Smooth muscle cell (in vitro differentiated cells): ENCODE data around the gene LAD1. TPM values are rescaled to one million over a fixed set of nuclear protein-coding genes. Genes with fewer than 3 reads are reported as not detected.

Source experiments
- DNase-seq: peaks from one replicate; lab custom pipeline; 2025; ENCODE audit not compliant: unreplicated experiment; lab: John Stamatoyannopoulos, UW
- H2AFZ ChIP-seq: fragments of 200-600 bp; sonication (generic); 2 replicates; pipeline ENCODE4 v1.6.0; 2016; ENCODE audit warnings: antibody characterized with exemption, low read depth, mild to moderate bottlenecking
- H3F3A ChIP-seq: fragments of 200-600 bp; sonication (generic); 2 replicates; pipeline ENCODE4 v1.6.0; 2017; ENCODE audit warnings: antibody characterized with exemption, low read depth
- H3K27ac ChIP-seq: fragments of 200-600 bp; sonication (generic); 2 replicates; pipeline ENCODE4 v1.5.1; 2016; ENCODE audit warnings: low read depth, mild to moderate bottlenecking
- H3K27me3 ChIP-seq: fragments of 200-600 bp; sonication (generic); 2 replicates; pipeline ENCODE4 v1.6.1; 2016; ENCODE audit warnings: low read depth, mild to moderate bottlenecking
- H3K36me3 ChIP-seq: fragments of 200-600 bp; sonication (generic); 2 replicates; pipeline ENCODE4 v1.5.1; 2016; ENCODE audit warnings: low read depth
- H3K4me1 ChIP-seq: fragments of 200-600 bp; sonication (generic); 2 replicates; pipeline ENCODE4 v1.5.1; 2016; ENCODE audit warnings: low read depth
- H3K4me2 ChIP-seq: fragments of 200-600 bp; sonication (generic); 2 replicates; pipeline ENCODE4 v1.6.0; 2016; ENCODE audit warnings: mild to moderate bottlenecking
- H3K4me3 ChIP-seq: fragments of 200-600 bp; sonication (generic); 2 replicates; pipeline ENCODE4 v1.5.1; 2016; ENCODE audit warnings: mild to moderate bottlenecking
- H3K79me2 ChIP-seq: fragments of 200-600 bp; sonication (generic); 2 replicates; pipeline ENCODE4 v1.6.0; 2016; ENCODE audit warnings: low read depth, mild to moderate bottlenecking
- H3K9ac ChIP-seq: fragments of 200-600 bp; sonication (generic); 2 replicates; pipeline ENCODE4 v1.6.0; 2016; ENCODE audit warnings: low read depth
- H3K9me3 ChIP-seq: fragments of 200-600 bp; sonication (generic); replicated peaks from 2 replicates; pipeline ENCODE4 v1.5.1; 2016; ENCODE audit warnings: low read depth
- H4K20me1 ChIP-seq: fragments of 200-600 bp; sonication (generic); 2 replicates; pipeline ENCODE4 v1.6.0; 2016; ENCODE audit warnings: low read depth
- CTCF ChIP-seq: fragments of 200-600 bp; sonication (generic); IDR thresholded peaks from 2 replicates; pipeline ENCODE4 v1.5.1; 2017; ENCODE audit warnings: borderline replicate concordance, mild to moderate bottlenecking, antibody characterized with exemption; ENCODE audit not compliant: insufficient read depth, poor library complexity, severe bottlenecking
- WGBS: methylation state at CpG from one replicate; pipeline ENCODE4 v1.1.7; 2016; ENCODE audit warnings: low lambda C conversion rate; 5-methylcytosine and 5-hydroxymethylcytosine counted together
- polyA plus RNA-seq: library from polyadenylated mRNA; unstranded; fragments of >200 nt; fragmentation: Nextera tagmentation; extraction: Ambion mirVana; gene quantifications from 2 replicates; pipeline ENCODE4 v1.2.1, GENCODE V29; 2016
- total RNA-seq: library from RNA; depleted of rRNA; stranded (reverse); fragments of >200 nt; gene quantifications from 2 replicates; pipeline ENCODE4 v1.2.3, GENCODE V29; 2014

The LAD1 gene
- total and polyA plus RNA-seq, 2 experiments from 2014 or later = 6.9 to 8.8 TPM

DNA sequence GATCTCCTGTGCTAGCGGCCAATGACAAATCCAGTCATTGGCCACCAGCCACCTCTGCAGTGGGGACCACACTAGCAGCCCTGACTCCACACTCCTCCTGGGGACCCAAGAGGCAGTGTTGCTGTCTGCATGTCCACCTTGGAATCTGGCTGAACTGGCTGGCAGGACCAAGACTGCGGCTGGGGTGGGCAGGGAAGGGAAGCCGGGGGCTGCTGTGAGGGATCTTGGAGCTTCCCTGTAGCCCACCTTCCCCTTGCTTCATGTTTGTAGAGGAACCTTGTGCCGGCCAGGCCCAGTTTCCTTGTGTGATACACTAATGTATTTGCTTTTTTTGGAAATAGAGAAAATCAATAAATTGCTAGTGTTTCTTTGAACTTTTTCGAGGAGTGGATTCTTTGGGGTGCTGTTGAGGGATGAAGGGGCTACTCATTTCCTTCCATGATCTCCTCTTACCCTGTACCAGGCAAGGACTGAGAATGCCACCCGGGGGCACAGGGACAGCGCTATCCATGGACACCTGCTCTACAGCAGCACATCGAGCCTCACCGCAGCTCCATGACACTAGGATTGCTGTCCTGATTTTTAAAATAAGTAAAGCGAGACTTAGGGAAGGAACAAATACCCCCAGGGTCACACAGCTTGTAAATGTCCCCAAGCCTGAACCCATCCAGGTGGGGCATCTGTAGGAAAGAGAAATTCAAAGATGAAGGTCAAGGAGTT, 66.3 kb downstream of the LAD1 start:
- Histone ChIP-seq H3K9ac (no peak overlapping the region), H2AFZ (no peak overlapping the region), H3K4me2 (no peak overlapping the region), H3K27ac (no peak overlapping the region), H3K4me3 (no peak overlapping the region), H3K4me1 (no peaks in the 10 kb centered on the region), H3K79me2 (no peaks in the 10 kb centered on the region), H3K9me3 (no peaks in the 10 kb centered on the region), H3K36me3 (no peaks in the 10 kb centered on the region), H3K27me3 (no peaks in the 10 kb centered on the region), H3F3A (peaks cover 8% of the 10 kb centered on the region), H4K20me1 (no peaks in the 10 kb centered on the region)
- no peak for DNase-seq
- WGBS = 94% methylated on average over 10 of the region's 10 CpGs
- TF ChIP-seq CTCF = no peak

GRCh38 chr1:201332021-201332420, 67.1 kb downstream of the LAD1 start:
- H3K4me2 ChIP-seq = no peak overlapping the region
- no peak overlapping the region for H2AFZ ChIP-seq
- DNase-seq = no peak
- H3F3A ChIP-seq = peaks cover 8% of the 10 kb centered on the region
- no peak for TF ChIP-seq CTCF
- H3K9me3 ChIP-seq = no peaks in the 10 kb centered on the region
- no peaks in the 10 kb centered on the region for H4K20me1 ChIP-seq
- H3K4me1 ChIP-seq = no peaks in the 10 kb centered on the region
- 92% methylated on average over 7 of the region's 8 CpGs for WGBS
- H3K9ac ChIP-seq = no peak overlapping the region
- H3K79me2 ChIP-seq = no peaks in the 10 kb centered on the region
- H3K36me3 ChIP-seq = no peaks in the 10 kb centered on the region
- no peak overlapping the region for H3K27ac ChIP-seq
- no peaks in the 10 kb centered on the region for H3K27me3 ChIP-seq
- no peak overlapping the region for H3K4me3 ChIP-seq

DNA sequence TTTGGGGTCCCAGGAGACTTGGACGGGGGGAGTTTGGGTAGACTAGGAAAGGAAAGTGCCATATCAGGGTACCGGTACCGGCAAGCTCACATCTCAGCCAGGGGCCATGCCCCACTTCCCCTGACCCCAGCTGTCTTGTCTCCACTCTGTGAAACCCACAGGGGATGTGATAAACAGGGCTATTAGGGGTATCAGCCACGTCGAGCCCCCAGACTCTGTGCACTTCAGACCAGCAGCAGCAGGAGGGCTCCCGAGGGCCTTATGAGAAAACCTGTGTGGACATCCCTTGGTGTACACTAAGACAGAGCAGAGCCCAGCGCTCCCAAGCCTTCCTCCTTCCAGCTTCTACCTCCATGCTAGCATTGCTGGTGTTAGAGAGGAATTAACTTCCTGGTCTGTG, 68.0 kb downstream of the LAD1 start:
- Histone ChIP-seq H3K4me1 (no peaks in the 10 kb centered on the region), H3K4me3 (no peak overlapping the region), H3K27ac (no peak overlapping the region), H4K20me1 (no peaks in the 10 kb centered on the region), H3K9ac (no peak overlapping the region), H3K79me2 (no peaks in the 10 kb centered on the region), H2AFZ (no peak overlapping the region), H3K27me3 (no peaks in the 10 kb centered on the region), H3K9me3 (no peaks in the 10 kb centered on the region), H3K36me3 (no peaks in the 10 kb centered on the region), H3K4me2 (no peak overlapping the region), H3F3A (peaks cover 8% of the 10 kb centered on the region)
- 95% methylated on average over 5 of the region's 7 CpGs for WGBS
- no peak for DNase-seq
- TF ChIP-seq CTCF = no peak

Other genes starting within 250 kb of the LAD1 start
- gene TMEM9, start 244.8 kb downstream of the LAD1 start, total RNA-seq = 153 and 156 TPM in 2 replicates
- 187 and 211 TPM in 2 replicates for gene TMEM9, start 244.8 kb downstream of the LAD1 start, polyA plus RNA-seq
- not detected in 2 replicates for gene IGFN1, start 208.5 kb downstream of the LAD1 start, total RNA-seq
- gene IGFN1, start 208.5 kb downstream of the LAD1 start, polyA plus RNA-seq = not detected in 2 replicates
- 43.6 and 52.5 TPM in 2 replicates for gene PKP1, start 115.8 kb downstream of the LAD1 start, total RNA-seq
- gene PKP1, start 115.8 kb downstream of the LAD1 start, polyA plus RNA-seq = 26.9 and 30.3 TPM in 2 replicates
- 2.6 and 4.4 TPM in 2 replicates for gene TNNT2, start 21.6 kb downstream of the LAD1 start, total RNA-seq
- 6.3 and 6.5 TPM in 2 replicates for gene TNNT2, start 21.6 kb downstream of the LAD1 start, polyA plus RNA-seq
- gene TNNI1, start 22.4 kb upstream of the LAD1 start, total RNA-seq = 1.7 and 1.9 TPM in 2 replicates
- 8.0 and 13.8 TPM in 2 replicates for gene TNNI1, start 22.4 kb upstream of the LAD1 start, polyA plus RNA-seq
- gene PHLDA3, start 69.9 kb upstream of the LAD1 start, total RNA-seq = 87.8 and 130 TPM in 2 replicates
- gene PHLDA3, start 69.9 kb upstream of the LAD1 start, polyA plus RNA-seq = 340 and 343 TPM in 2 replicates
- 317 and 345 TPM in 2 replicates for gene CSRP1, start 107.8 kb upstream of the LAD1 start, total RNA-seq
- gene CSRP1, start 107.8 kb upstream of the LAD1 start, polyA plus RNA-seq = 202 and 215 TPM in 2 replicates
- gene NAV1, start 139.8 kb upstream of the LAD1 start, total RNA-seq = 52.3 and 60.1 TPM in 2 replicates
- 65.2 and 71.1 TPM in 2 replicates for gene NAV1, start 139.8 kb upstream of the LAD1 start, polyA plus RNA-seq